ENCODE measurements around the gene PLD6.

GRCh38 chr17:17180741-17181525, 25.2 kb downstream of the PLD6 start:
- no peak for TF ChIP-seq SUZ12 (IDR thresholded peaks at IDR 0.05; ENCODE audit: extremely low read depth, insufficient read depth, insufficient read length)
- no peak for TF ChIP-seq YY1 (IDR thresholded peaks at IDR 0.05; ENCODE audit: insufficient read depth, insufficient read length)
- TF ChIP-seq ZNF274 (IDR thresholded peaks at IDR 0.05; ENCODE audit: low read depth, low read length): no peak

Measured in NT2/D1 (cell line).